Progenitor cell of endocrine pancreas (in vitro differentiated cells): ENCODE measurements around the gene CORT. TPM values are rescaled to one million over a fixed set of nuclear protein-coding genes. Genes with fewer than 3 reads are reported as not detected.

Source experiments
- DNase-seq: peaks from one replicate; pipeline ENCODE4 v3.0.0; 2021; ENCODE audit warnings: low spot score; ENCODE audit not compliant: unreplicated experiment
- H3K27ac Mint-ChIP-seq: 2 replicates; pipeline ENCODE4 v1.8.0; 2021; ENCODE audit warnings: mild to moderate bottlenecking, moderate library complexity, mixed read lengths
- H3K27me3 Mint-ChIP-seq: 2 replicates; pipeline ENCODE4 v1.8.0; 2021; ENCODE audit warnings: mixed read lengths
- H3K36me3 Mint-ChIP-seq: 2 replicates; pipeline ENCODE4 v1.8.0; 2022; ENCODE audit warnings: mixed read lengths; ENCODE audit not compliant: insufficient read depth
- H3K4me1 Mint-ChIP-seq: 2 replicates; pipeline ENCODE4 v1.8.0; 2021; ENCODE audit warnings: low read depth, mixed read lengths
- H3K4me3 Mint-ChIP-seq: 2 replicates; pipeline ENCODE4 v1.8.0; 2021; ENCODE audit warnings: low read depth, mild to moderate bottlenecking, moderate library complexity, mixed read lengths
- H3K9me3 Mint-ChIP-seq: 2 replicates; pipeline ENCODE4 v1.8.0; 2021; ENCODE audit warnings: low read depth, mixed read lengths
- total RNA-seq: library from RNA; stranded (reverse); gene quantifications from 2 replicates; pipeline ENCODE4 v1.2.1, GENCODE V29; 2021
- TF ChIP-seq, protein P1 (sequence below): fragments of 200-600 bp; sonication (generic); IDR thresholded peaks from one replicate; pipeline ENCODE4 v1.5.0; 2021; ENCODE audit warnings: antibody characterized with exemption, mild to moderate bottlenecking; ENCODE audit not compliant: unreplicated experiment

CORT gene
- total RNA-seq, 1 donor from 2014 or later = 1.0 TPM

GRCh38 chr1:10480614-10481013 is 30.8 kb downstream of the CORT start:
- TF ChIP-seq, protein P1, sequence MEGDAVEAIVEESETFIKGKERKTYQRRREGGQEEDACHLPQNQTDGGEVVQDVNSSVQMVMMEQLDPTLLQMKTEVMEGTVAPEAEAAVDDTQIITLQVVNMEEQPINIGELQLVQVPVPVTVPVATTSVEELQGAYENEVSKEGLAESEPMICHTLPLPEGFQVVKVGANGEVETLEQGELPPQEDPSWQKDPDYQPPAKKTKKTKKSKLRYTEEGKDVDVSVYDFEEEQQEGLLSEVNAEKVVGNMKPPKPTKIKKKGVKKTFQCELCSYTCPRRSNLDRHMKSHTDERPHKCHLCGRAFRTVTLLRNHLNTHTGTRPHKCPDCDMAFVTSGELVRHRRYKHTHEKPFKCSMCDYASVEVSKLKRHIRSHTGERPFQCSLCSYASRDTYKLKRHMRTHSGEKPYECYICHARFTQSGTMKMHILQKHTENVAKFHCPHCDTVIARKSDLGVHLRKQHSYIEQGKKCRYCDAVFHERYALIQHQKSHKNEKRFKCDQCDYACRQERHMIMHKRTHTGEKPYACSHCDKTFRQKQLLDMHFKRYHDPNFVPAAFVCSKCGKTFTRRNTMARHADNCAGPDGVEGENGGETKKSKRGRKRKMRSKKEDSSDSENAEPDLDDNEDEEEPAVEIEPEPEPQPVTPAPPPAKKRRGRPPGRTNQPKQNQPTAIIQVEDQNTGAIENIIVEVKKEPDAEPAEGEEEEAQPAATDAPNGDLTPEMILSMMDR = no peak
- Mint-ChIP-seq H3K36me3 (peaks cover 6% of the 10 kb centered on the region), H3K9me3 (peaks cover 3% of the 10 kb centered on the region), H3K27me3 (no peaks in the 10 kb centered on the region), H3K4me1 (peaks cover 7% of the 10 kb centered on the region), H3K27ac (no peak overlapping the region), H3K4me3 (no peak overlapping the region)
- DNase-seq = no peak

- peaks cover 13% of the 10 kb centered on the region for H3K36me3 Mint-ChIP-seq
- H3K4me1 Mint-ChIP-seq = peaks cover 4% of the 10 kb centered on the region
- peaks cover 3% of the 10 kb centered on the region for H3K9me3 Mint-ChIP-seq
- no peak overlapping the region for H3K4me3 Mint-ChIP-seq
- H3K27ac Mint-ChIP-seq = no peak overlapping the region
- no peak for DNase-seq
- TF ChIP-seq, protein P1 = no peak
- H3K27me3 Mint-ChIP-seq = no peaks in the 10 kb centered on the region
Observed at GRCh38 chr1:10484521-10484920, 34.7 kb downstream of the CORT start.

GRCh38 chr1:10489291-10490055 is 39.6 kb downstream of the CORT start:
- Mint-ChIP-seq H3K27me3 (no peaks in the 10 kb centered on the region), H3K4me1 (peaks cover 10% of the 10 kb centered on the region), H3K27ac (no peak overlapping the region), H3K9me3 (peaks cover 3% of the 10 kb centered on the region), H3K36me3 (peaks cover 11% of the 10 kb centered on the region), H3K4me3 (no peak overlapping the region)
- TF ChIP-seq, protein P1 = no peak
- DNase-seq = no peak

GRCh38 chr1:10490286-10490970 is 40.6 kb downstream of the CORT start:
- no peak for DNase-seq
- Mint-ChIP-seq H3K27me3 (no peaks in the 10 kb centered on the region), H3K4me3 (no peak overlapping the region), H3K27ac (no peak overlapping the region), H3K9me3 (no peaks in the 10 kb centered on the region), H3K36me3 (peaks cover 7% of the 10 kb centered on the region), H3K4me1 (peaks cover 17% of the 10 kb centered on the region)
- TF ChIP-seq, protein P1 = no peak

GRCh38 chr1:10494418-10494753 is 44.6 kb downstream of the CORT start:
- TF ChIP-seq, protein P1 = no peak
- Mint-ChIP-seq H3K9me3 (no peaks in the 10 kb centered on the region), H3K36me3 (no peaks in the 10 kb centered on the region), H3K4me3 (no peak overlapping the region), H3K27me3 (no peaks in the 10 kb centered on the region), H3K27ac (peak overlapping the region; percentile 75), H3K4me1 (peaks cover 15% of the 10 kb centered on the region)
- DNase-seq = no peak
